Hepatocyte (in vitro differentiated cells): ENCODE measurements around the gene HTR2A. TPM values are rescaled to one million over a fixed set of nuclear protein-coding genes. Genes with fewer than 3 reads are reported as not detected.

Experiments
- DNase-seq: peaks from one replicate; pipeline ENCODE4 v3.0.0-alpha.2; 2016; ENCODE audit warnings: low spot score
- H2AFZ ChIP-seq: fragments of 200-600 bp; sonication (generic); 2 replicates; pipeline ENCODE4 v1.6.0; 2016; ENCODE audit warnings: antibody characterized with exemption, mild to moderate bottlenecking
- H3K27ac ChIP-seq: fragments of 200-600 bp; sonication (generic); 2 replicates; pipeline ENCODE4 v1.5.1; 2016; ENCODE audit warnings: mild to moderate bottlenecking
- H3K27me3 ChIP-seq: fragments of 200-600 bp; sonication (generic); 2 replicates; pipeline ENCODE4 v1.6.1; 2016
- H3K36me3 ChIP-seq: fragments of 200-600 bp; sonication (generic); replicated peaks from 2 replicates; pipeline ENCODE4 v1.5.1; 2016; ENCODE audit warnings: low read depth; ENCODE audit not compliant: insufficient read depth
- H3K4me1 ChIP-seq: fragments of 200-600 bp; sonication (generic); 2 replicates; pipeline ENCODE4 v1.5.1; 2016; ENCODE audit warnings: mild to moderate bottlenecking, moderate library complexity; ENCODE audit not compliant: insufficient read depth
- H3K4me2 ChIP-seq: fragments of 200-600 bp; sonication (generic); 2 replicates; pipeline ENCODE4 v1.6.0; 2016
- H3K4me3 ChIP-seq: fragments of 200-600 bp; sonication (generic); 2 replicates; pipeline ENCODE4 v1.5.1; 2016; ENCODE audit warnings: mild to moderate bottlenecking
- H3K79me2 ChIP-seq: fragments of 200-600 bp; sonication (generic); 2 replicates; pipeline ENCODE4 v1.6.0; 2017; ENCODE audit warnings: mild to moderate bottlenecking
- H3K9me2 ChIP-seq: fragments of 200-600 bp; sonication (generic); replicated peaks from 2 replicates; pipeline ENCODE4 v1.6.0; 2017; ENCODE audit warnings: mild to moderate bottlenecking; ENCODE audit not compliant: insufficient read depth
- H3K9me3 ChIP-seq: fragments of 200-600 bp; sonication (generic); 2 replicates; pipeline ENCODE4 v1.5.1; 2016; ENCODE audit warnings: low read depth, mild to moderate bottlenecking
- H4K20me1 ChIP-seq: fragments of 200-600 bp; sonication (generic); 2 replicates; pipeline ENCODE4 v1.6.0; 2016; ENCODE audit warnings: mild to moderate bottlenecking; ENCODE audit not compliant: insufficient read depth, poor library complexity, severe bottlenecking
- CTCF ChIP-seq: fragments of 200-600 bp; sonication (generic); IDR thresholded peaks from 2 replicates; pipeline ENCODE4 v1.5.1; 2016; ENCODE audit warnings: antibody characterized with exemption, mild to moderate bottlenecking; ENCODE audit not compliant: poor library complexity
- EZH2 ChIP-seq: fragments of 200-600 bp; sonication (generic); IDR thresholded peaks from 2 replicates; pipeline ENCODE4 v1.6.1; 2016; ENCODE audit warnings: antibody characterized with exemption, mild to moderate bottlenecking, borderline replicate concordance
- EZH2phosphoT487 ChIP-seq: fragments of 200-600 bp; sonication (generic); IDR thresholded peaks from one replicate; pipeline ENCODE4 v1.6.1; 2018; ENCODE audit warnings: antibody characterized with exemption, mild to moderate bottlenecking, low read depth, moderate library complexity; ENCODE audit not compliant: unreplicated experiment, severe bottlenecking
- WGBS: methylation state at CpG from one replicate; pipeline ENCODE4 v1.1.6; 2016; ENCODE audit warnings: low lambda C conversion rate; ENCODE audit errors: missing lambda C conversion rate; 5-methylcytosine and 5-hydroxymethylcytosine counted together
- polyA plus RNA-seq: library from polyadenylated mRNA; unstranded; fragments of >200 nt; fragmentation: Nextera tagmentation; extraction: Ambion mirVana; gene quantifications from 2 replicates; pipeline ENCODE4 v1.2.1, GENCODE V29; 2016
- total RNA-seq: library from RNA; depleted of rRNA; stranded (reverse); fragments of >200 nt; gene quantifications from 2 replicates; pipeline ENCODE4 v1.2.3, GENCODE V29; 2014

HTR2A gene
- total and polyA plus RNA-seq, 2 experiments from 2014 or later, result 0.23 TPM; not detected in 1

GRCh38 chr13:46861959-46862358, 34.9 kb downstream of the HTR2A start:
- 83% methylated on average over 1 of the region's 1 CpG for WGBS
- Histone ChIP-seq H3K9me2 (no peaks in the 10 kb centered on the region), H3K9me3 (no peaks in the 10 kb centered on the region), H3K4me2 (no peak overlapping the region), H4K20me1 (no peaks in the 10 kb centered on the region), H2AFZ (no peak overlapping the region), H3K79me2 (no peaks in the 10 kb centered on the region), H3K4me1 (peaks cover 7% of the 10 kb centered on the region), H3K27ac (no peak overlapping the region), H3K27me3 (no peaks in the 10 kb centered on the region), H3K4me3 (no peak overlapping the region), H3K36me3 (no peaks in the 10 kb centered on the region)
- no peak for TF ChIP-seq CTCF
- no peak for TF ChIP-seq EZH2
- TF ChIP-seq EZH2phosphoT487, result no peak
- DNase-seq, result no peak

- Histone ChIP-seq H3K4me1 (peaks cover 4% of the 10 kb centered on the region), H3K36me3 (no peaks in the 10 kb centered on the region), H3K9me2 (no peaks in the 10 kb centered on the region), H2AFZ (no peak overlapping the region), H4K20me1 (no peaks in the 10 kb centered on the region), H3K27me3 (no peaks in the 10 kb centered on the region), H3K79me2 (no peaks in the 10 kb centered on the region), H3K27ac (no peak overlapping the region), H3K4me3 (no peak overlapping the region), H3K9me3 (no peaks in the 10 kb centered on the region), H3K4me2 (no peak overlapping the region)
- no peak for TF ChIP-seq EZH2
- TF ChIP-seq CTCF, result no peak
- no peak for TF ChIP-seq EZH2phosphoT487
- DNase-seq, result no peak
These were observed 36.1 kb downstream of the HTR2A start for GRCh38 chr13:46860722-46861121.

DNA sequence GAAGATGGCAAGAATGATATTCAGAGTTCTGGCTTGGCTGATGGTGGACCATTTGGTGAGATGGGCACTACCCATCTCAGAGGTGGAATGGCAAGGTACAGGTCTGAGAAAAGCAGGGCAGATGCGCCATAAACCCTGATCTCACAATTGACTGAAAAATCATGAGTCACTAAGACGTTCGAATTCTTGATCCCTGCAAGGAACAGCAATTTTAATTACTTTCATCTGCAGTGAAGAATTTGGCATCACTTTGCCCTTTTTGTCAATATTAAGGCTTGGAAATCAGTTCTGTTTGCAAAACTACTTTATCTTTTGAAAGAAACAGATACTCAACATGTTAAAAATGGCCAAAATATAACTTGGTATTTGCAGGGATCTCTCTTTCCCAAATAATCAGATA, 38.1 kb downstream of the HTR2A start:
- TF ChIP-seq EZH2 (no peak), CTCF (no peak)
- no peaks in the 10 kb centered on the region for H3K4me1 ChIP-seq
- H3K4me2 ChIP-seq, result no peak overlapping the region
- no peak overlapping the region for H2AFZ ChIP-seq
- no peaks in the 10 kb centered on the region for H3K9me2 ChIP-seq
- 95% methylated on average over 3 of the region's 3 CpGs for WGBS
- no peak for DNase-seq
- H3K79me2 ChIP-seq, result no peaks in the 10 kb centered on the region
- no peaks in the 10 kb centered on the region for H3K9me3 ChIP-seq
- no peaks in the 10 kb centered on the region for H3K36me3 ChIP-seq
- no peaks in the 10 kb centered on the region for H4K20me1 ChIP-seq
- no peak overlapping the region for H3K27ac ChIP-seq
- no peaks in the 10 kb centered on the region for H3K27me3 ChIP-seq
- no peak overlapping the region for H3K4me3 ChIP-seq

GRCh38 chr13:46858163-46858562, 38.7 kb downstream of the HTR2A start:
- no peak overlapping the region for H3K27ac ChIP-seq
- no peaks in the 10 kb centered on the region for H4K20me1 ChIP-seq
- no peaks in the 10 kb centered on the region for H3K4me1 ChIP-seq
- WGBS, result 85% methylated on average over 3 of the region's 3 CpGs
- no peaks in the 10 kb centered on the region for H3K36me3 ChIP-seq
- H3K9me2 ChIP-seq, result no peaks in the 10 kb centered on the region
- no peaks in the 10 kb centered on the region for H3K27me3 ChIP-seq
- no peaks in the 10 kb centered on the region for H3K9me3 ChIP-seq
- H3K4me2 ChIP-seq, result no peak overlapping the region
- no peaks in the 10 kb centered on the region for H3K79me2 ChIP-seq
- no peak for DNase-seq
- no peak for TF ChIP-seq EZH2phosphoT487
- TF ChIP-seq EZH2, result no peak
- no peak for TF ChIP-seq CTCF
- H2AFZ ChIP-seq, result no peak overlapping the region
- no peak overlapping the region for H3K4me3 ChIP-seq
